Effector CD4-positive, alpha-beta T cell (primary cell): Measurements from ENCODE around the gene ADARB2.
"Not testable (repeated sequence)": the region's sequence is repeated elsewhere in the genome, so short reads cannot be mapped to it uniquely, and the experiment has no call there.

Experiments used
- DNase-seq: peaks from one replicate; pipeline ENCODE4 v3.0.0-alpha.2; 2020

Gene ADARB2

DNA sequence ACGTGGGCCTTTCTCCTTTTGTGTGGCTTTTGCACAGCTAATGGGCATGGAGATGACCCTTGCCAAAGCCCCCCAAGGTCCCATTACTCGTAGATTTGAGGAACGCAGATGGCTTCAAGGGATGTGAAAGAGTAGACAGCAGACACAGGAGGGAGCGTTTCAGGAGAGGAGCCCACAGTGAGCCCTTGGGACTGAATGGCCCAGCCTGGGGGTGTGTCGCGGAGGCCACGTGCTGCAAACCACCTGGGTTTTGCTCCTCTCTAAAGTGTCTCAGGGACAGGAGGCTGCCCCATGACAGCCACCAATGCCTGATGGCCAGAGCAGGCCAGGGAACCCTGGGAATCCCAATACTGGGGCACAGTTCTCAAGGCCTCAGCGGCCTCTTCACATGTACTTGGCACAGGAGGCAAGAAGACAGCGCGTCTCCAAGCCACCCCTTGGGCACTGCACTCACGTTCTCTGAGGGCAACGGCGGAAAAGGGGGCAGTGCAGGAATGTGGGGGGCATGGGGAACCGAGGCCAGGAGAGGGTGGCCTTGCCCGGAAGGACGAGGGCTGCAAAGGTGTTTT, 495.9 kb downstream of the ADARB2 start:
- no peak for DNase-seq

GRCh38 chr10:1240341-1240775, 497.0 kb downstream of the ADARB2 start:
- no peak for DNase-seq

DNA sequence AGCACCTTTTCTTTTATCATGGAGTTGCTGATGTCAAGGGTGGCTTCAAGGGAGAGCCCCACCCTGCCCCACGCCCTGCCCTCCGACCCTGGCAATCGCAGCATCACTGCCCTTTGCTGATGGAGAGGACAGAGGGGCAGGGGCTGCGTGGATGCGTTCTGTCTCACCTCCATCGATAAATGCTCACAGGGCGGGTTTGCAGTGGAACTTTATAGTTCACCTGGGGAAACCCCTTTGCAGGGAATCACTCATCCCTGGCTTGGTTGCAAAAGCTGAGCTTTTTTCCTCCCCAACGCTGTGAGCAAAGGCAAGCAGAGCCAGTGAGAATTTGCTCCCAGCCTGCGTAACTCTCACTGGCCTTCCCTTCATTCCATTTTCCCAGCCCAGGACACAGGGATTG, 504.3 kb downstream of the ADARB2 start:
- DNase-seq = no peak

DNA sequence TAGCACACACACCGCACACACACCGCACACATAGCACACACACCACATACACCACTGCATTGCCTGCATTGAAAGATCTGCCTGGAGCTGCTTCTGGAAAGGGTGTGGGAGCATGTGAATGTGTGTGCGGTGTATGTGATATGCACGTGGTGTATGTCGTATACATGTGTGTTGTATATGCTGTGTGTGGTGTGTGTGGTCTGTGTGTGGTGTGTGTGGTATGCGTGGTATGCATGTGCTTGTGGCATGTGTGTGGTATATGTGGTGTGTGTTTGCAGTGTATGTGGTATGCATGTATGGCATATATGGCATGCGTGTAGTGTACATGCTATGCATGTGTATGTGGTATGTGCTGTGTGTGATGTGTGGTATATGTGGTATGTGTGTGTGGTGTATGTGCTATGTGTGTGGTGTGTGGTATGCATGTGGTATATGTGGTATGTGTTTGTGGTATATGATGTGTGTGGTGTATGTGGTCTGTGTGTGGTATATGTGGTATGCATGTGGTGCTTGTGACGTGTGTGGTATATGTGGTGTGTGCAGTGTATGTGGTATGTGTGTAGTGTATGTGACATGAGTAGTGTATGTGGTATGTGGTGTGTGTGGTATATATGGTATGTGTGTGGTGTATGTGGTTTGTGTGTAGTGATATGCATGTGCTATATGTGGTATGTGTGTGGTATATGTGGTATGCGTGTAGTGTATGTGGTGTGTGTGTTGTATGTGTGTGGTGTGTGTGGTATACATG, 505.0 kb downstream of the ADARB2 start:
- no peak for DNase-seq

GRCh38 chr10:1230592-1231275, 506.6 kb downstream of the ADARB2 start:
- no peak for DNase-seq

DNA sequence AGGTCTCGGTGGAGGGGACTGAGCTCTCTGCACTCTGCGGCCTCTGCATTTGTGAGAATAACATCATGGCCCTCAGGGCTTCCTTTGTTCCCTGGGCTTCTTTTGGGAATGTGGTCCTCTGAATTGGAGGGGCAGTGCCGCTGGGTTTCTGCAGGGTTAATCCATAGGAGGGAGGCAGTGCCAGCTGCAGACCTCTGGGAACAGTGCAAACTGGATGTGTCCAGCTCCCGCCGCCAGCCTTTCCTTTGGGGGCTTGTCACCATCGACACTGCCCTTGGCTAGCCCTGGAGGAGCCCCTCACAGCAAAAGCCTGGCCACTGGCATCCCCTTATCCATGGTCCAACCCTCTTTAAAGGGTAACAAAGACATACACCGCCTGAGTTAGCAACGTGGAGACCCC, 507.2 kb downstream of the ADARB2 start:
- DNase-seq = no peak

GRCh38 chr10:1229574-1229973, 507.8 kb downstream of the ADARB2 start:
- no peak for DNase-seq

GRCh38 chr10:1229116-1229515, 508.2 kb downstream of the ADARB2 start:
- no peak for DNase-seq

- DNase-seq = no peak
Observed at GRCh38 chr10:1228467-1228975, 508.8 kb downstream of the ADARB2 start.

- DNase-seq = no peak
Observed at GRCh38 chr10:1227510-1228402, 509.6 kb downstream of the ADARB2 start.

DNA sequence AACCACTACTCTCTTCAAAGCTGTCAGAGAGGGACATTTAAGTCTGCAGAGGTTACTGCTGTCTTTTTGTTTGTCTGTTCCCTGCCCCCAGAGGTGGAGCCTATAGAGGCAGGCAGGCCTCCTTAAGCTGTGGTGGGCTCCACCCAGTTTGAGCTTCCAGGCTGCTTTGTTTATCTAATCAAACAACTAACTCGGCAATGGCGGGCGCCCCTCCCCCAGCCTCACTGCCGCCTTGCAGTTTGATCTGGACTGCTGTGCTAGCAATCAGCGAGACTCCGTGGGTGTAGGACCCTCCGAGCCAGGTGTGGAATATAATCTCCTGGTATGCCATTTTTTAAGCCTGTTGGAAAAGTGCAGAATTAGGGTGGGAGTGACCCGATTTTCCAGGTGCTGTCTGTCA, 510.4 kb downstream of the ADARB2 start:
- not testable (repeated sequence) for DNase-seq

- not testable (repeated sequence) for DNase-seq
Observed at GRCh38 chr10:1219874-1220273, 517.5 kb downstream of the ADARB2 start.

DNA sequence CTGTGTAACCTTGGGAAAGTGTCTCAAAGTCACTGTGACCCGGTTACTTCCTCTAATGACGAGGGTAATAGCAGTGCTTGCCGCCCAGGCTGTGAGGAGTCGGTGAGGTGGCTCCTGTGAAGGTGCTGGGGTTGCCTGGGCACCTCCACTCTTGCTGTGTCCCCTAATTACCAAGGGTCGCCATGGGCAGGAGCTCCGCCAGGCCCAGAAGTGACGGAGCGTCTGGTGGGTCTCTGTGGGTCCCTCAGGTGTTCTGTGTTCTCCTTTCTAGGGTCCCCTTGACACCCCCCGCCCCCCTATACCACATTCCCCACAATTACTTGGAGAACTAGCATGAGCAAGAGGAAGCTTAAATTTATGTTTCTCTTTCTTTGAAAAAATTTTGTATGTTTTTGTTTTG, 519.7 kb downstream of the ADARB2 start:
- DNase-seq = no peak

- DNase-seq = no peak
Observed at GRCh38 chr10:1217237-1217587, 520.1 kb downstream of the ADARB2 start.

- no peak for DNase-seq
Observed at GRCh38 chr10:1216574-1217236, 520.6 kb downstream of the ADARB2 start.

DNA sequence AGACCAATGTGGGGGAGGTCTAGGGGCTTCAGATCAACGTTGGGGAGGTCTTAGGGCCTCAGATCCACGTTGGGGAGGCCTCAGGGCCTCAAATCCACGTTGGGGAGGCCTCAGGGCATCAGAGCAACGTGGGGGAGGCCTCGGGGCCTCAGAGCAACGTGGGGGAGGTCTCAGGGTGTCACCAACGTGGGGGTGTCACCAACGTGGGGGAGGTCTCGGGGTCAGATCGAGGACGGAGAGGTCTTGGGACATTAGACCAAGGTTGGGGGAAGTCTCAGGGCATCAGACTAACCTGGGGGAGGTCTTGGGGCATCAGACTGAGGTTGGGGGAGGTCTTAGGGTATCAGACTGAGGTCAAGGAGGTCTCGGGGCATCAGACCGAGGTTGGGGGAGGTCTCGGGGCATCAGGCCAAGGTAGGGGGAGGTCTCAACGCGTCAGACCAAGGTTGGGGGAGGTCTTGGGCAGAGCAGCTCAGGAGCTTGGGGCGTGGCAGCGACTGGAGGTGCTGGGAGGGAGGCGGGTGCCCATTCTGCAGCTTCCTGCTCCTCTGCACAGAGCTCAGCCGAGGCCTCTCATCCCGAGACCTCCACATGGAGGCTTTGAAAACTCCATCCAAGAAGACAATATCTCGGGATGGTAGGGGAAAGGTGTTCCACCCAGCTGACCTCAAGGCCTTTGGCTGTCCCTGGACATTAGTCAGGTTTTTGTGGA, 521.3 kb downstream of the ADARB2 start:
- DNase-seq = no peak

DNA sequence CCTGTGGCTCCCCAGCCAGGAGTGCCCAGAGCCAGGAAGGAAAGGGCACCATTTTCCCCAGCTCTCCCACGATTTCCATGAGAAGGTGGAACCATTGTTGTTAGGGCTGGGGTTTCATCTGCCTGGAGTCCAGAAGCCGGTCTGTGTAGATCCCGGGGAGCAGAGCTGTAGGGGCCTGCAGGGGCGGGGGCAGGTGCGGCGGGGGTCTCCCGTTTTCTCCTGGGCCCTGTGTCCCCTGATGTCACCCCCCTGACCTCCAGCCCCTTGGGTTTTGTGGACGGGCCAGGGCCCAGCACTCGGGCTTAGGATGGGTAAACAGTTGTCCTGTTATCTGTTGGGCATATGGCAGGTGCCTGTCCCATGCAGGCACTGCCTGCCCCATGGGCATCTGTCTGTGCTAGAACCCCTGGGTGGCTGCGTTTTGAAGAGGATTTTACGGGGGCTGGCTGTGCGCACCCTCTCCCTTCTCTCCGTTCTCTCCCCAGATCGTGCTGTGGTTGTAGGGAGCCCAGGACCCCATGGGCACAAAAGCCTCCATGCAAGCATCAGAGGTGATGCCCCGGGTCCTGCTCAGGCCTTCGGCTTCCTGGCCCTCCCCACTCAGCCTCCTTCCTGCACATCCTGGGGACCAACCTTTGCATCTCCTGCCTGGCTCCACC, 522.3 kb downstream of the ADARB2 start:
- no peak for DNase-seq

DNA sequence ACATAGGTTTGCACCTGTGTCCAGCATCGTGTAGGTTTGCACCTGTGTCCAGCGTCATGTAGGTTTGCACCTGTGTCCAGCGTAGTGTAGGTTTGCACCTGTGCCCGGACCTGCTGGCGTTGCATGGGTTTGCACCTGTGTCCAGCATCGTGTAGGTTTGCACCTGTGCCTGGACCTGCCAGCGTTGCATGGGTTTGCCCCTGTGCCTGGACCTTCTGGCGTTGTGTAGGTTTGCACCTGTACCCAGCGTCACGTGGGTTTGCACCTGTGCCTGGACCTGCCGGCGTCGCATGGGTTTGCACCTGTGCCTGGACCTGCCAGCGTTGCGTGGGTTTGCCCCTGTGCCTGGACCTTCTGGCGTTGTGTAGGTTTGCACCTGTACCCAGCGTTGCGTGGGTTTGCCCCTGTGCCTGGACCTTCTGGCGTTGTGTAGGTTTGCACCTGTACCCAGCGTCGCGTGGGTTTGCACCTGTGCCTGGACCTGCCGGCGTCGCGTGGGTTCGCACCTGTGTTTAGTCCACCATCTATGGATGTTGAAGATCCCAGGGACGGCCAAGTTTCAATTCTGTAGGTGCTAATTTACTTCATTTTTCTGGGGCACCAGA, 523.2 kb downstream of the ADARB2 start:
- no peak for DNase-seq

DNA sequence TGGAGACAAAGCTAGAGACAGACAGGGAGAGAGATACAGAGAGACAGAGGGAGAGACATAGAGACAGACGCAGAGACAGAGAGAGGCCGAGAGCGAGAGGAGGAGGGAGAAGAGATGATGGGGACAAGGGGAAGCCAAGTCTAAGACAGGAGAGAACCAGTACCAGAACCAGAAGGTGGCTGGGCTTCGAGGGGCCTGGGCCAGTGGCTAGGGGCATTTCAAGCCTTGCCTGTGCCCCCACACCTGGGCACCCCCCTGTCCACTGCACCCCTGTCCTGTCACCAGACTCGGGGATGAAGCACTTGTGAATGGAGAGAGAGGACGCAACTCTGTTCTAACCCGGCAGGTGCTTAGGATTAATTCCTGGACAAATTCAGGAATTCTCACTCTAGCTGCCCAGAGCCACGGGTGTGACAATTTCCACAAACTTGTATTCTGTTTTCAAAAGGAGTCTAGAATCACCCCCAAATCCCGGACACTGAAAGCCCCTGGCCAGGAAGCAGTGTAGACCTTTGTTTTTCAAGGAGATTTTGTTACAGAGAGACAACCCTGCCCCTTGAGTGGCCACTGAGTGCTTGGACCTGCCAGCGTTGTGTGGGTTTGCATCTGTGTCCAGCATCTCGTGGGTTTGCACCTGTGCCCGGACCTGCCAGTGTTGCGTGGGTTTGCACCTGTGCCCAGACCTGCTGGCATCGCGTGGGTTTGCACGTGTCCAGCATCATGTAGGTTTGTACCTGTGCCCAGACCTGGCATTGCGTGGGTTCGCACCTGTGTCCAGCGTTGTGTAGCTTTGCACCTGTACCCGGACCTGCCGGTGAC, 523.9 kb downstream of the ADARB2 start:
- no peak for DNase-seq
